ENCODE results near the gene CADM1.

DNA sequence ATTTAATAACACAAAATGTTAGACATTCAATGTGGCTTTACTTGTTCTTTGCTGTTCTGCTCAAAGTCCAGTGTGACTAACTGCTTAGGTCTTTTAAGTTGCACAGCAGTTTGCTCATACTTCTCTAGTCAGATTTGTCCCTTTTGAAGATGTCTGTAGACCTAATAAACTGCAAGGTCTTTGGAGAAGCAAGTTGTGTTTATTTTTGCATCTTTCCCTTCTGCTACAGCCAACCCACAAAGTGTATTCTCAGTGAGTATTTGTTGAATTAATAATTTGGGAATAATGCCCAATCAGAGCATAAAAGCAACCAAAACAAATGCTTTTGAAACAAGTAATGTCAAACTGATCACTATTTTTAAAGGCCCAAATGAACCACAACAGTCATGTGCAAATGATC is 312.5 kb downstream of the CADM1 start:
- TF ChIP-seq, protein P1, sequence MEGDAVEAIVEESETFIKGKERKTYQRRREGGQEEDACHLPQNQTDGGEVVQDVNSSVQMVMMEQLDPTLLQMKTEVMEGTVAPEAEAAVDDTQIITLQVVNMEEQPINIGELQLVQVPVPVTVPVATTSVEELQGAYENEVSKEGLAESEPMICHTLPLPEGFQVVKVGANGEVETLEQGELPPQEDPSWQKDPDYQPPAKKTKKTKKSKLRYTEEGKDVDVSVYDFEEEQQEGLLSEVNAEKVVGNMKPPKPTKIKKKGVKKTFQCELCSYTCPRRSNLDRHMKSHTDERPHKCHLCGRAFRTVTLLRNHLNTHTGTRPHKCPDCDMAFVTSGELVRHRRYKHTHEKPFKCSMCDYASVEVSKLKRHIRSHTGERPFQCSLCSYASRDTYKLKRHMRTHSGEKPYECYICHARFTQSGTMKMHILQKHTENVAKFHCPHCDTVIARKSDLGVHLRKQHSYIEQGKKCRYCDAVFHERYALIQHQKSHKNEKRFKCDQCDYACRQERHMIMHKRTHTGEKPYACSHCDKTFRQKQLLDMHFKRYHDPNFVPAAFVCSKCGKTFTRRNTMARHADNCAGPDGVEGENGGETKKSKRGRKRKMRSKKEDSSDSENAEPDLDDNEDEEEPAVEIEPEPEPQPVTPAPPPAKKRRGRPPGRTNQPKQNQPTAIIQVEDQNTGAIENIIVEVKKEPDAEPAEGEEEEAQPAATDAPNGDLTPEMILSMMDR (conservative IDR thresholded peaks at IDR 0.05 in 1 of 2, IDR thresholded peaks at IDR 0.05 in 1 of 2; ENCODE audit: low read depth in 1 of 2, low read length in 2 of 2), result no peak
- TF ChIP-seq EZH2 (IDR thresholded peaks at IDR 0.05; ENCODE audit: low read length, missing control alignments), result no peak
